Measurements from ENCODE around the gene FRMD8. TPM values are rescaled to one million over a fixed set of nuclear protein-coding genes. Genes with fewer than 3 reads are reported as not detected.

The FRMD8 gene
- total RNA-seq, 6 experiments from 2014 or later: 22.4 to 28.5 (median 27.1) TPM

DNA sequence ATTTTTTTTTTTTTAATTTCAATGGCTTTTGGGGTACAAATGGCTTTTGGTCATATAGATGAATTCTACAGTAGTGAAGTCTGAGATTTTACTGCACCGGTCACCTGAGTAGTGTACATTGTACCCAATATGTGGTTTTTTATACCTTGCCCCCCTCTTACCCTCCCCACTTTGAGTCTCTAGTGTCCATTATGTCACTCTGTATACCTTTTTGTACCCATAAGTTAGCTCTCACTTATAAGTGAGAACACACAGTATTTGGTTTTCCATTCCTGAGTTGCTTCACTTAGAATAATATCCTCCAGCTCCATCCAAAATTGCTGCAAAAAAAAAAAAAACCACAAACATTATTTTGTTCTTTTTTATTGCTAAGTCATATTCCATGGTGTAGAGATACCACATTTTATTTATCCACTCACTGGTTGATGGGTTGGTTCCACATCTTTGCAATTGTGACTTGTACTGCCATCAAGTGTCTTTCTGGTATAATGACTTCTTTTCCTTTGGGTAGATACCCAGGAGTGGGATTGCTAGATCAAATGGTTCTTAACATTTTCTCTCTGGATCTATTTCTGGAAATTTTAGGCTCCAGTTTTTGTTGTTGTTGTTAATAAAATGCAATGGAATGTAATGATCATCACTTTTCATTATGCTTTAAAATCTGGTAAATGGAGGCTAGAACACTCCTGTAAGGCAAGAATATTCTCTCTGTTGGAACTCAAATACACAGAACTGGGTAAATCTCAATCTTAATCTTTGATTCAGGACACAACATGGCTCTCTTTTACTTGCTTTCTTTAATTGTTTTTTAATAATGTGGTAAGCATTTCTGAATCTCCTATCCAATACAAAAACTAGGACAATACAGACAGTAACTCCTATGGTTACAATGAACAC lies 46.5 kb downstream of the FRMD8 start:
- Mint-ChIP-seq H3K36me3 (ENCODE audit: low read depth) (peaks cover 68% of the 10 kb centered on the region), H3K27ac (peak overlapping the region; percentile 98), H3K4me3 (peak overlapping the region; percentile 99), H3K27me3 (ENCODE audit: insufficient read depth) (peaks cover 96% of the 10 kb centered on the region), H3K9me3 (peaks cover 91% of the 10 kb centered on the region), H3K4me1 (ENCODE audit: low read depth) (peaks cover 94% of the 10 kb centered on the region)
- no peak for DNase-seq
- TF ChIP-seq, protein P1, sequence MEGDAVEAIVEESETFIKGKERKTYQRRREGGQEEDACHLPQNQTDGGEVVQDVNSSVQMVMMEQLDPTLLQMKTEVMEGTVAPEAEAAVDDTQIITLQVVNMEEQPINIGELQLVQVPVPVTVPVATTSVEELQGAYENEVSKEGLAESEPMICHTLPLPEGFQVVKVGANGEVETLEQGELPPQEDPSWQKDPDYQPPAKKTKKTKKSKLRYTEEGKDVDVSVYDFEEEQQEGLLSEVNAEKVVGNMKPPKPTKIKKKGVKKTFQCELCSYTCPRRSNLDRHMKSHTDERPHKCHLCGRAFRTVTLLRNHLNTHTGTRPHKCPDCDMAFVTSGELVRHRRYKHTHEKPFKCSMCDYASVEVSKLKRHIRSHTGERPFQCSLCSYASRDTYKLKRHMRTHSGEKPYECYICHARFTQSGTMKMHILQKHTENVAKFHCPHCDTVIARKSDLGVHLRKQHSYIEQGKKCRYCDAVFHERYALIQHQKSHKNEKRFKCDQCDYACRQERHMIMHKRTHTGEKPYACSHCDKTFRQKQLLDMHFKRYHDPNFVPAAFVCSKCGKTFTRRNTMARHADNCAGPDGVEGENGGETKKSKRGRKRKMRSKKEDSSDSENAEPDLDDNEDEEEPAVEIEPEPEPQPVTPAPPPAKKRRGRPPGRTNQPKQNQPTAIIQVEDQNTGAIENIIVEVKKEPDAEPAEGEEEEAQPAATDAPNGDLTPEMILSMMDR (IDR thresholded peaks at IDR 0.05): no peak; the same call in none of the 2 replicates

DNA sequence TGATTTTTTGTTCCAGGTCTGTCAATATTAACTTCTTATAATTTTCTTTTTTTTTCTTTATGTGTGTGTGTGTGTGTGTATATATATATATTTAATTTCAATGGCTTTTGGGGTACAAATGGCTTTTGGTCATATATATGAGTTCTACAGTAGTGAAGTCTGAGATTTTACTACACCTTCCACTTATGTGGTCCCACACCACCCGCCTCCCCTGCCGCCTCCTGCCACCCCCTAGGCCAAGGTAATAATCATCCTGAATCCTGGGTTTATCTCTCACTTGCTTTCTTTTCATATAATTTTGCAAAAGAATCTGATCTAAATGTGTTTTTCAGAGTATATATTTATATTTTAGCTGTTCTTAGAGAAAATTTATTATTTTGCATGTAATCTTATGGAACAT lies 47.2 kb downstream of the FRMD8 start:
- peak overlapping the region; percentile 98 for H3K27ac Mint-ChIP-seq
- peaks cover 93% of the 10 kb centered on the region for H3K4me1 Mint-ChIP-seq (ENCODE audit: low read depth)
- H3K27me3 Mint-ChIP-seq (ENCODE audit: insufficient read depth): peaks cover 96% of the 10 kb centered on the region
- DNase-seq: no peak
- TF ChIP-seq, protein P1 (IDR thresholded peaks at IDR 0.05): no peak
- H3K36me3 Mint-ChIP-seq (ENCODE audit: low read depth): peaks cover 67% of the 10 kb centered on the region
- H3K4me3 Mint-ChIP-seq: peak overlapping the region; percentile 99
- peaks cover 86% of the 10 kb centered on the region for H3K9me3 Mint-ChIP-seq

DNA sequence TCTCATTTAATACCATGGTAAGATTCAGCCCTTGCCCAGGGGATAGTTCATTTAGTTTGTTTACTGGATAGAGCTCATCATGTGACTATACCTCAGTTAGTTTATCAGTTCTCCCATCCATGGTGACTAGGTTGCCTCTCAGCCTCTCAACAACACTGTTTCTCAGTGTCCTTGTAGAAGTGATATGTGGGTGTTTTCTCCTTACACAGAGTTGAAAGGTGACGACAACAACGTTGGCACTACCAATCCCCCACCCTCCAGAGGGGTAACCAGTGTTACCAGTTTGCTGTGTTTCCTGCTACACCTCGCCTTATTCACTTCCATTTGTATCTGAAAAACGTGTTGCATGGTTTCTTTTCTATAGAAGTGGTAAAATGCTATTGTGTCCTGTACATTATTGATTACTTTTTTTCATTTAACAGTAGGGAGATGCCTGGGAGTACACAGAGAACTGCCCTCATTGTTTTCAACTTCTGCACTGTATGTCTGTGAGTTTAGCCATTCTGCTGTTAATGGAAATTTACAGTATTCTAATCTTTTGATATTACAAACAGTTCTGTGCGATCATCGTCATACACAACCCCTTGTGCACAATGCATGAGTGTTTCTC lies 47.7 kb downstream of the FRMD8 start:
- peak overlapping the region; percentile 98 for H3K27ac Mint-ChIP-seq
- H3K4me3 Mint-ChIP-seq: peak overlapping the region; percentile 99

DNA sequence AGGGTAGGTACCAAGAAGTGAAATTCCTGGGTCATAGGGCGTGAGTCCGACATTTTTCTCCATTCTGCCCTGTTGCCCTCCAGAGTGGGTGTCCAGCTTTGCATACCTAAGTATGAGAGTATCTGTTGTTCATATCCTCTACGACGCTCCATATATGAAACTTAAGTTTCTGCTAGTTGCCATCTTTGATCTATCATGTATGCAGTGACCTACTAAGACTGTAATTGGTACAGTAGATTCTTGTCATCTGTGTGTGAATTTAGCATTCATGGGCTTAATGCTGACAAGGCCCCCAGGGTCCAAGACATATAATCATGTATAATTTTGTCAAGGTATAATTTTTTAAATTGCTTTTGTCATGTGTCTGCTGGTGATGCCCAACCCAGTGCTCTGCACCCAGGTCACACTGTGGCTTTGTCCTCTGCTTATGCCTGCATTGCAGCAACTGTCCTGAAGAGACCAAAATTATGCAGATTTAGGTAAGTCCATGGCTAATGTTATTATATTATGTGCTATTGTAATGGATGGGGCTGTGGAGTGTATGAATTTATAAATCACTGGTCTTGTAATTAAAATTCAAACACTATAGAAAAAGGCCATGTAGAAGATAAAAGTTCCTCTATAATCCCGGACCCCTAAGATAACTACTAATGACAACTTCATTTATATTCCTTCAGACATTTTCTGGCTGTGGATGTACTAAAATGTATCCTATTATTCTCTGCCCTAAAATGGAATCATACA lies 48.4 kb downstream of the FRMD8 start:
- DNase-seq: peak; percentile 21
- H3K27me3 Mint-ChIP-seq (ENCODE audit: insufficient read depth): peaks cover 96% of the 10 kb centered on the region
- H3K4me1 Mint-ChIP-seq (ENCODE audit: low read depth): peaks cover 93% of the 10 kb centered on the region
- H3K9me3 Mint-ChIP-seq: peaks cover 86% of the 10 kb centered on the region
- peaks cover 70% of the 10 kb centered on the region for H3K36me3 Mint-ChIP-seq (ENCODE audit: low read depth)
- peak overlapping the region; percentile 99 for H3K4me3 Mint-ChIP-seq
- H3K27ac Mint-ChIP-seq: peak overlapping the region; percentile 98
- TF ChIP-seq, protein P1 (IDR thresholded peaks at IDR 0.05): no peak

More for the DNA sequence above, 47.7 kb downstream of the FRMD8 start:
- H3K9me3 Mint-ChIP-seq: peaks cover 86% of the 10 kb centered on the region
- TF ChIP-seq, protein P1 (IDR thresholded peaks at IDR 0.05): no peak
- peak; percentile 6 for DNase-seq
- peaks cover 70% of the 10 kb centered on the region for H3K36me3 Mint-ChIP-seq (ENCODE audit: low read depth)
- peaks cover 96% of the 10 kb centered on the region for H3K27me3 Mint-ChIP-seq (ENCODE audit: insufficient read depth)
- H3K4me1 Mint-ChIP-seq (ENCODE audit: low read depth): peaks cover 94% of the 10 kb centered on the region

DNA sequence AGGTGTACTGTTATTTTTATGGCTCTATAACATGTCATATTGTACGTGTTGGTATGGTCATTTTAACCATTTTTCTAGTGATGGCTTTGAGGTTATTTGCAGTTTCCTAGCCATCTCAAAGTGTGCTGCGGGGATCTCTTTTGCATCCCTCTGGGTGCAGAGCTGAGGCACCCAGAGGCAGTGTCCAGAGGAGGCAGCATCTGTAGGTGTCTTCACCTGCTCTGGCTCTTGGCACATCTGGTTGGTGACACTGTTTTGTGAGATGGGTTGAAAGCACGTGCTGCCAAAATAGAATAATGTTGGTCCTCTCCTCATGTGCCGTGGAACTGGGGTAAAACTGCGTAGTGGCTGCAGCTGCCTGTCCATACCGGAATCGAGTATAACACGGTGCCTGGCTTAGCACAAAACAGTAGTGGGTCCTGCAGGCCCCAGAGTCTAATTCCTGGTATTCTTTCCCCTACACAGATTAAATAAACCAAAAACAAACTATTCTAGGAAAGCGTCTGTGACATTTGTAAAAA lies 49.0 kb downstream of the FRMD8 start:
- no peak for DNase-seq
- TF ChIP-seq, protein P1 (IDR thresholded peaks at IDR 0.05): no peak
- H3K27me3 Mint-ChIP-seq (ENCODE audit: insufficient read depth): peaks cover 96% of the 10 kb centered on the region
- peaks cover 86% of the 10 kb centered on the region for H3K9me3 Mint-ChIP-seq
- H3K36me3 Mint-ChIP-seq (ENCODE audit: low read depth): peaks cover 74% of the 10 kb centered on the region
- peak overlapping the region; percentile 98 for H3K27ac Mint-ChIP-seq
- peak overlapping the region; percentile 99 for H3K4me3 Mint-ChIP-seq
- peaks cover 91% of the 10 kb centered on the region for H3K4me1 Mint-ChIP-seq (ENCODE audit: low read depth)

Data from HFFc6 (cell line).